Thymus (tissue), 11 donors: ENCODE results near the gene ROR1. TPM values are rescaled to one million over a fixed set of nuclear protein-coding genes. Genes with fewer than 3 reads are reported as not detected.
A peak's percentile ranks its signal among the peaks of the same experiment; 100 is the strongest.

Experiments
- DNase-seq, 9 donors: peaks; one replicate each; pipeline ENCODE4 v3.0.0-alpha.2; 2013; ENCODE audit warnings: low spot score in 9 of 9, low read depth in 6 of 9, missing footprints in 1 of 9
- H3K27ac ChIP-seq, 2 donors: one replicate each; pipeline ENCODE4 v1.5.1; 2013; ENCODE audit warnings: control low read depth in 1 of 2, low read depth in 1 of 2, low read length in 1 of 2, mild to moderate bottlenecking in 1 of 2, moderate library complexity in 1 of 2
- H3K27me3 ChIP-seq, 2 donors: one replicate each; pipeline ENCODE4 v1.5.1; 2013; ENCODE audit warnings: low read length in 1 of 2; ENCODE audit not compliant: control insufficient read depth in 2 of 2, insufficient read depth in 1 of 2
- H3K36me3 ChIP-seq, 2 donors: one replicate each; pipeline ENCODE4 v1.5.1; 2013; ENCODE audit warnings: low read length in 1 of 2, mild to moderate bottlenecking in 1 of 2, moderate library complexity in 1 of 2; ENCODE audit not compliant: control insufficient read depth in 2 of 2, insufficient read depth in 2 of 2
- H3K4me1 ChIP-seq, 2 donors: one replicate each; pipeline ENCODE4 v1.5.1; 2013; ENCODE audit warnings: low read length in 2 of 2; ENCODE audit not compliant: control insufficient read depth in 2 of 2, insufficient read depth in 2 of 2
- H3K4me3 ChIP-seq, 2 donors: one replicate each; pipeline ENCODE4 v1.5.1; 2013; ENCODE audit warnings: low read length in 2 of 2, control low read depth in 1 of 2, mild to moderate bottlenecking in 1 of 2
- H3K9me3 ChIP-seq, 2 donors: one replicate each; pipeline ENCODE4 v1.5.1; 2013; ENCODE audit warnings: low read length in 1 of 2, mild to moderate bottlenecking in 1 of 2; ENCODE audit not compliant: control insufficient read depth in 2 of 2, insufficient read depth in 1 of 2
- WGBS: extraction: QIAGEN DNeasy Blood & Tissue Kit; methylation state at CpG from one replicate; pipeline ENCODE4 v1.1.7; 2013; 5-methylcytosine and 5-hydroxymethylcytosine counted together
- polyA plus RNA-seq: library from polyadenylated mRNA; stranded (reverse); fragments of 200-250 nt; gene quantifications from one replicate; pipeline ENCODE4 v1.2.3, GENCODE V29; 2013
- total RNA-seq: library from RNA; stranded (reverse); fragments of 120-200 nt; gene quantifications from one replicate; pipeline ENCODE4 v1.2.4, GENCODE V29; 2013
- donor health status: healthy.

Gene ROR1
- total and polyA plus RNA-seq, 2 donors, result 1.5 to 5.2 TPM

- H3K9me3 ChIP-seq, result no peaks in the 10 kb centered on the region
- H3K4me3 ChIP-seq, result no peak overlapping the region
- WGBS, result 96% methylated on average over 3 of the region's 3 CpGs
- H3K36me3 ChIP-seq, result no peaks in the 10 kb centered on the region
- peaks cover 0 to 17% of the 10 kb centered on the region in 2 donors for H3K4me1 ChIP-seq
- H3K27ac ChIP-seq, result no peak overlapping the region
- H3K27me3 ChIP-seq, result no peaks in the 10 kb centered on the region
- DNase-seq, result no peak
Measured at GRCh38 chr1:63750721-63751120, 23.1 kb upstream of the ROR1 start.

GRCh38 chr1:63752176-63752575 is 21.6 kb upstream of the ROR1 start:
- Histone ChIP-seq H3K27ac (no peak overlapping the region), H3K4me3 (no peak overlapping the region), H3K27me3 (no peaks in the 10 kb centered on the region), H3K9me3 (no peaks in the 10 kb centered on the region), H3K36me3 (no peaks in the 10 kb centered on the region), H3K4me1 (peaks cover 0 to 4% of the 10 kb centered on the region in 2 donors)
- DNase-seq, result no peak
- WGBS, result 79% methylated on average over 1 of the region's 1 CpG

GRCh38 chr1:63753591-63753990 is 20.2 kb upstream of the ROR1 start:
- Histone ChIP-seq H3K4me3 (no peak overlapping the region), H3K27me3 (no peaks in the 10 kb centered on the region), H3K27ac (no peak overlapping the region), H3K4me1 (no peaks in the 10 kb centered on the region), H3K9me3 (no peaks in the 10 kb centered on the region), H3K36me3 (no peaks in the 10 kb centered on the region)
- WGBS, result 77% methylated on average over 6 of the region's 6 CpGs
- no peak for DNase-seq

GRCh38 chr1:63756839-63757238 is 17.0 kb upstream of the ROR1 start:
- H3K4me3 ChIP-seq, result no peak overlapping the region
- H3K27ac ChIP-seq, result no peak overlapping the region
- no peaks in the 10 kb centered on the region for H3K4me1 ChIP-seq
- DNase-seq, result no peak
- H3K27me3 ChIP-seq, result no peaks in the 10 kb centered on the region
- H3K9me3 ChIP-seq, result no peaks in the 10 kb centered on the region
- no peaks in the 10 kb centered on the region for H3K36me3 ChIP-seq

GRCh38 chr1:63757334-63757733 is 16.5 kb upstream of the ROR1 start:
- Histone ChIP-seq H3K36me3 (no peaks in the 10 kb centered on the region), H3K4me3 (no peak overlapping the region), H3K27me3 (no peaks in the 10 kb centered on the region), H3K4me1 (no peaks in the 10 kb centered on the region), H3K9me3 (no peaks in the 10 kb centered on the region), H3K27ac (no peak overlapping the region)
- DNase-seq, result no peak

- no peaks in the 10 kb centered on the region for H3K36me3 ChIP-seq
- no peak overlapping the region for H3K27ac ChIP-seq
- whole genome bisulfite sequencing, result 95% methylated on average over 6 of the region's 6 CpGs
- no peaks in the 10 kb centered on the region for H3K27me3 ChIP-seq
- H3K4me3 ChIP-seq, result no peak overlapping the region
- no peaks in the 10 kb centered on the region for H3K9me3 ChIP-seq
- no peak for DNase-seq
- no peaks in the 10 kb centered on the region for H3K4me1 ChIP-seq
Measured at GRCh38 chr1:63758791-63759190, 15.0 kb upstream of the ROR1 start.

GRCh38 chr1:63759778-63760177 is 14.0 kb upstream of the ROR1 start:
- H3K4me1 ChIP-seq, result no peaks in the 10 kb centered on the region
- no peaks in the 10 kb centered on the region for H3K9me3 ChIP-seq
- no peak overlapping the region for H3K27ac ChIP-seq
- no peaks in the 10 kb centered on the region for H3K27me3 ChIP-seq
- no peak for DNase-seq
- no peak overlapping the region for H3K4me3 ChIP-seq
- H3K36me3 ChIP-seq, result no peaks in the 10 kb centered on the region

- DNase-seq, result no peak
- Histone ChIP-seq H3K9me3 (no peaks in the 10 kb centered on the region), H3K4me3 (no peak overlapping the region), H3K27ac (no peak overlapping the region), H3K36me3 (no peaks in the 10 kb centered on the region), H3K27me3 (peaks cover 18 to 28% of the 10 kb centered on the region in 2 donors), H3K4me1 (peaks cover 0 to 18% of the 10 kb centered on the region in 2 donors)
- WGBS, result 85% methylated on average over 1 of the region's 1 CpG
Measured at GRCh38 chr1:63770381-63770780, 3.4 kb upstream of the ROR1 start.

GRCh38 chr1:63772201-63772600 is 1.6 kb upstream of the ROR1 start:
- H3K4me3 ChIP-seq, result no peak overlapping the region
- WGBS, result 99% methylated on average over 3 of the region's 3 CpGs
- H3K27me3 ChIP-seq, result peaks cover 33 to 37% of the 10 kb centered on the region in 2 donors
- peaks cover 0 to 18% of the 10 kb centered on the region in 2 donors for H3K4me1 ChIP-seq
- no peak for DNase-seq
- no peaks in the 10 kb centered on the region for H3K9me3 ChIP-seq
- no peaks in the 10 kb centered on the region for H3K36me3 ChIP-seq
- no peak overlapping the region for H3K27ac ChIP-seq

GRCh38 chr1:63772876-63773275 is 941 bp upstream of the ROR1 start:
- peaks cover 0 to 18% of the 10 kb centered on the region in 2 donors for H3K4me1 ChIP-seq
- peak in 4 of 9 donors; percentile 7 to 43 (median 20) for DNase-seq
- no peaks in the 10 kb centered on the region for H3K36me3 ChIP-seq
- H3K9me3 ChIP-seq, result no peaks in the 10 kb centered on the region
- H3K4me3 ChIP-seq, result no peak overlapping the region
- WGBS, result 32% methylated on average over 2 of the region's 2 CpGs
- peaks cover 35 to 37% of the 10 kb centered on the region in 2 donors for H3K27me3 ChIP-seq
- H3K27ac ChIP-seq, result no peak overlapping the region
